ENCODE data around the gene HLA-A.
"Not testable (repeated sequence)": the region's sequence is repeated elsewhere in the genome, so short reads cannot be mapped to it uniquely, and the experiment has no call there.

The HLA-A gene

DNA sequence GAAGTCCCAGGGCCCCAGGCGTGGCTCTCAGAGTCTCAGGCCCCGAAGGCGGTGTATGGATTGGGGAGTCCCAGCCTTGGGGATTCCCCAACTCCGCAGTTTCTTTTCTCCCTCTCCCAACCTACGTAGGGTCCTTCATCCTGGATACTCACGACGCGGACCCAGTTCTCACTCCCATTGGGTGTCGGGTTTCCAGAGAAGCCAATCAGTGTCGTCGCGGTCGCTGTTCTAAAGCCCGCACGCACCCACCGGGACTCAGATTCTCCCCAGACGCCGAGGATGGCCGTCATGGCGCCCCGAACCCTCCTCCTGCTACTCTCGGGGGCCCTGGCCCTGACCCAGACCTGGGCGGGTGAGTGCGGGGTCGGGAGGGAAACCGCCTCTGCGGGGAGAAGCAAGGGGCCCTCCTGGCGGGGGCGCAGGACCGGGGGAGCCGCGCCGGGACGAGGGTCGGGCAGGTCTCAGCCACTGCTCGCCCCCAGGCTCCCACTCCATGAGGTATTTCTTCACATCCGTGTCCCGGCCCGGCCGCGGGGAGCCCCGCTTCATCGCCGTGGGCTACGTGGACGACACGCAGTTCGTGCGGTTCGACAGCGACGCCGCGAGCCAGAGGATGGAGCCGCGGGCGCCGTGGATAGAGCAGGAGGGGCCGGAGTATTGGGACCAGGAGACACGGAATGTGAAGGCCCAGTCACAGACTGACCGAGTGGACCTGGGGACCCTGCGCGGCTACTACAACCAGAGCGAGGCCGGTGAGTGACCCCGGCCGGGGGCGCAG is at the start of gene HLA-A:
Gene HLA-A, plus strand, starts transcription at position 258 of the 778 bp plus-strand sequence. Its CDS starts 22 bp downstream, at position 280.
- peak; percentile 94 for DNase-seq (ENCODE audit: low spot score)

DNA sequence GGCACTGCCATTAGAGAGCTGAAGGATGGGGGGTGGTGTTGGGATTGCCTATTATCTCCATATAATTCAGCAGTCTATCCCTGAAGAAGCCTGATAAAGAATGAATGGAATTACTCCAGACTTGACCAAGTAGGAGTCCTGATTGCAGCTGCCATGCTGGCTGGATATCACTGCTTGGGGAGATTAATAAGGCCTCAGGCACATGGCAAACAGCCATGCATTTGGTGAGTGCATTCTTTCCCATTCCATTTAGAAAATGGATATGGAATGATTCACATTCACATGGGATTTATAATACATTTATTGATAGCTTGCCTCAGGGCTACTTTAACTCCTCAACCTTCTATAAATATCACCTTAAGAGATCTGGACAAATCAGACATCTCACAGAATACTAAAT is 49.6 kb upstream of the HLA-A start:
- no peak for DNase-seq (ENCODE audit: low spot score)

DNA sequence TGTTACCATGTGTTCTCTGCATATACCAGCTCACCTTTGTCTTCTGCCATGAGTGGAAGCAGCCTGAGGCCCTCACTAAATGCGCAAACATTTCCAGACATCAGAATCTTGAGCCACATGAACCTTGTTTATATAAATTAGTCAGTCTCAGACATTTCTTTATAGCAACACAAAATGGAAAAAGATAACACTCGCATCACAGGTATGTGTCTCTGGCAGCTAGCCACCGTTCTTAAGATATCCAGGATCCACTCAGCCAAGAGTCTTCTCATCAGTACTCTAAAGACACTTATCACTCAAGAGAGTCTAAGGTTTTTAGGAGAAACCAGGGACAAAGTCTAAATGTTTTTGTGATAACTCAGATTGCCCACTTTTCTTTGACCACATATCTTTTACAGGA is 43.1 kb upstream of the HLA-A start:
- no peak for DNase-seq (ENCODE audit: low spot score)

DNA sequence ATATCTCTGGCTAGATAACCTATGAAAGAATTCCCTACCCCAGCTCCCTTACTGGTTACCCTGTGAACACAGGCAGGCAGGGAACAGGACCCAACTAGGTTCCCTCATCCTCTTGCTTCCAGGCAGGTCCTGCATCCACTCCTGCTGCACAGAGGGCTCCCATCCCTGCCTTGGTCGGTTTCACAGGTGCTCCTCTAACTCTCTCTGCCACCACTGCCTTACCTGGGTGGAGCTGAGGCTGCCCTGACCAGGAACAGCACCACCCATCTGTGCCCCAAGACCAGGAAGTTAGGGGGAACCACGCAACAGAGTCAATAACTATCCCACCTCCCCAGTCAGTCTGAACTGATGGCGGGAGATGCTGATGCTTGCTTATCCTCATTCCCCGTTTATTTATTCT is 37.0 kb upstream of the HLA-A start:
- DNase-seq (ENCODE audit: low spot score), result no peak

DNA sequence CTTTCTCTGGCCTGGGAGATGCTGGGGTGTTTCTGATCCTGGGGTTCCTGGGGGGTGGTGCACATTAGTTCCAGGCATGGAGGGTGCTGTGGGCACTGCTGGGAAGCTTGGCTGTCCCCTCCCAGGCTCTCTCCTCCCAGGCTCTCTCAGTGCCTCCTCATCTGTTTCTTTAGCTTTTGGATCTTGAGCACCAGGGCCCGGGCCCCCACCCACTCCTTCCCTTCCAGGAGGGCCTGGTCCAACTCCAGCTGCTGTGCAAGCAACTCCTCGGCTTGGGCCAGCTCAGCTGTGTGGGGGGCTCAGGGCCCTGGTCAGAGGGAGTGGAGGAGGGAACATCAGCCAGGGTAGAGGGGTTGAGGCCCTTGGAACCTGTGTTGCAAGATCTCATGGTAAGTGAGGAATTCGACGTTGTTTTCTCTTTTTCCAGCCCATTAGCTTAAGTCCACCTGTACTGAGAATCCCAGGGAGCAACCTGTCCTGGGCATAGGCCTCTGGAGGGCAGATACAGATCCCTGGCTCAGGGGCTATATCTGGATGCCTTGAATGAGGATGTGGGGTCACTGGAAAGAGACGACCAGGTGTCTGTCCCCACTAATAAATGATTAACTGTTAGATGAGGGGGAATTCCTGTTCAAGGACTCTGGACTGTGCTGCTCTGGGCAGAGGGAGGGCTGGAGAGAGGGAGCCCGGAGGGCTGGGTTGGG is 34.5 kb upstream of the HLA-A start:
- DNase-seq (ENCODE audit: low spot score), result no peak

DNA sequence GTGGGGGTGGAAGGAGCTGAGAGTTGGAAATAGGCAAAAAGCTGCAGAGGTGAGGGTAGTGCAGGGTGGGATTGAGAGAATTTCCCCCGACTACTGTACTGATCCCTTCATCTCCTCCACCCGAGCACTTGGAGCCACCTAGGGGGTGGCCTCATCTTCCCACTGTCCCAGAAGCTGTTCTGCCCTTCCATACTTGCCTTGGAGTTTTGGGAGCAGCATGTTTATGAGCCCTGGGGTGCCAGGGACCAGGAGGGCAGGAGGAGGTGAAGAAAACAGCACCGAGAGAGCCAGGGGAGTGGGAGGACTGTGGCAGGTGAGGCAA is 34.0 kb upstream of the HLA-A start:
- no peak for DNase-seq (ENCODE audit: low spot score)

DNA sequence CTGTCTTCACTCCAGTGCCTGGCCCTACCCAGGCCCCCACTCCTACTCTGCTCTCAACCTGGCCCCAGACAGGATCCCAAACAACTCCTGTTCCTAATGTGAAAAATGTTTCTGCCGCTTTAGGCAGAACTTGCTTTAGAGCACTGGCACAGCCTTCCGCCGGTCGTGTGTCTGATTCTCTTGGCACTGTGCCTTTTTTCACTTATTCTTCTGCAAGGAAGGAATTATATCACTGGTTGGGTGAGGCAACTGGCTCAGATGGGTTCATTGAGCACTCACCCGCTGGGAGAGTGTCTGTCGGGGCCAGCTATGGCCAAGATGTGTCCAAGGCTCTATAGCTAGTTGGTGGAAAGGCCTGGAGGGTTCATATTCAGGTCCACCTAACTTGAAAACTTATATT is 33.6 kb upstream of the HLA-A start:
- no peak for DNase-seq (ENCODE audit: low spot score)

DNA sequence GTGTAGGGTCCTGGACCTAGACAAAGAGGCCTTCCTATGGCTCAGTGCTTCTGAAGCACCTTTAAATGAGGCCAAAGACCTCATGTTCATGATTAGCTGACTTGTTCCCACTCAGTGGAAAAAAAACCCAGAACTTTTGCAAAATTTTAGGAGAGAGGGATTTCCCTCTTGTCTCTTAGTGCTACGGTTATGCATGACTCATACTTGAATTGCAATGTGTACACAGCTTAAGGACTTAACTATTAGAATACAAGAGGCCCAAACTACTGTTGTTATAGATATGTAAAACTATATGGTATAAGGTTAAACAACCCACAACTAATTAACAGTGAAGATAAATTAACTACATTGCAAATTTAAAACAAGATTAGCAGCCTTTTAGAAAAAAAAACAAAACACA is 32.3 kb upstream of the HLA-A start:
- no peak for DNase-seq (ENCODE audit: low spot score)

DNA sequence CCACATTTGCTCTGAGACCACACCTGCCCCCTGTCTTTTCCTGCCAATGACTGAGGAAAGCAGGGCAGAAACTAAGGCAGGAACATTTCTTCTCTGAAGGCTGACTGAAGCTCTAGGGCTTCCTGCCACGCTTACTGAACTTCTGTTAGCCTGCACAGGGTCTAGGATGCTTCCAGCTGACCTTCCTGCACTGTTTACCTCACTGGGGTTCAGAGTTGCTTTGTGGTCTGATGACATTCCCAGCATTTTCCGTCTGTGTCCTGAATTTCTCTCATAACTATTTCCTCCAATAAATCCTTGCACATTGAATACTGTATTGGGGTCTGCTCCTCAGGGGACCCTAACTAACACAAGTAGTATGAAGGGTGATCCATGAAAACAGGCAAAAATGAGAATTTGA is 29.5 kb upstream of the HLA-A start:
- no peak for DNase-seq (ENCODE audit: low spot score)

DNA sequence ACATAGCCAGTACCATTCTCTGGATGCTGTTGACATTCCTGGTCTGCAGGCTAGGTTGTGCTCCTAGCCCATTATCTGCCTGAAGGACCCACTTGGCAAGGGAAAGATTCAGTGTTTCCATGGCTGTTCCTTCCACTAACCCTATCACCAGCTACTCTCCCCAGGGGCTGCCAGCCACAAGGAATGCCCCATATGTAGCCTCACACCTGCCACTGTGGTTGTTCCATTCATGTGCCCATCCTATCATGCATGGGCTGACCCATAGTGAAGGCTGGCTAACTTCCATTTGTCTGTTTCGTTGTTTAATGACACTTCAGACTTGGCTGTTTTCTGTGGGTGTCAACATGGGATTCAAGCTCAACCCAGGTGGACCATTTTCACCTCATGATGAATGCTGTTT is 25.6 kb upstream of the HLA-A start:
- DNase-seq (ENCODE audit: low spot score), result no peak

DNA sequence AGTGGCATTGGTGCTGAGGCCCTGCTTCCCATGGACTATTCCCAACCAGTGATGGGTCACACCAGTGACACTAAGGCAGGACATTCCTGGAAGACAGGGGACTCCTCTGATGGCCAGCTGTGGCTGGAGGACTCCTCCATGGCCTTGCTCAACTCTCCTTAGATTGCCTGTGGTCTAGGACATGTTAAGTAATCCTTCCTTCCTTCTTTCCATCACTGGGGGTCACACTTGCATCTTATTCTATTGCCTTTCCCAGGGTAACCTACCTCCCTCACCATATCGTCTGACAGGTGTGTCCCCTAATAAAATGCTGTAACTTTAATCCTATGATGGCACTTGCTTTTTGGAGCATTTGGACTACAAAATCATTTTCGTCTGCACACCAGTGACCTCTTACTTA is 24.5 kb upstream of the HLA-A start:
- no peak for DNase-seq (ENCODE audit: low spot score)

DNA sequence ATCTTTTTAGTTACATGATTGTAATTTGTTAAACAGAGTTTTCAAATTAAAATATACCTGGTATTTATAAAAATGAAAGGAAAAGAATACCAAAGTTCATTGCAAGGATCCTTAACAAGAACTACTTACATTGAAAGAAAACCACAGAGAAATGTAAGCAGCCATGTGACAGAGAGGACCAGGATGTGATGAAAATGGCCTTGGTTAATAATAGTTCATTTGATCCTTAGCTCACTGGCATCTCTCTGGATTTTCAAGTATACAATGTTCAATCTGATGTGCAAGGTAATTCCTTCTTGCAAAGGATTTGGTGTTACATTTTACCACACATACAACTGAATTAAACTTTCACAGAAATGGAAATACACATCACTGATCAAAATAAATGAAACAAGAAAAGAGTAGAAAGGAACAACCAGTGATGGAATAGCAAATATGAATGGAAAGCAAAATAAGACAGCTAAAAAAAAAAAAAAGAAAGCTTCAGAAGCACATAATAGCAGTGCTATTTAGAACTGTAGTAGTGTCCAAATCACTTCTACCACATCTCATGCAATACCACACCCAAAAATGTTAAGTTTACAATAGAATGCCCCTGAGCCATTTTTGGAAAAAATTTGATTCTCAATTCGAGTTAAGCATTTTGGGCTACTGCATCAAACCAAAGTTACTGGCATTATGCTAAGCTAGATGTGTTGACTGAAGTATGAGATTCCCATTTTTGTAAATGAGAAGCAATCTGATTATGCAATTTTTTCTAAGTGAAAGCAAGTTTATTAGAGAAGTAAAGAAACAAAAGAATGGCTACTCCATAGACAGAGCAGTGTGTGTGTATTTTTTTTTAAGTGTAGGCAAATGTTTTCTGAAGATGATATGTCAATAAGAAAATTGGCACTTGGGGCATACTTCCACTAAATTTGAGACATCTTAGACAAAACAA is 22.6 kb upstream of the HLA-A start:
- DNase-seq (ENCODE audit: low spot score), result no peak

DNA sequence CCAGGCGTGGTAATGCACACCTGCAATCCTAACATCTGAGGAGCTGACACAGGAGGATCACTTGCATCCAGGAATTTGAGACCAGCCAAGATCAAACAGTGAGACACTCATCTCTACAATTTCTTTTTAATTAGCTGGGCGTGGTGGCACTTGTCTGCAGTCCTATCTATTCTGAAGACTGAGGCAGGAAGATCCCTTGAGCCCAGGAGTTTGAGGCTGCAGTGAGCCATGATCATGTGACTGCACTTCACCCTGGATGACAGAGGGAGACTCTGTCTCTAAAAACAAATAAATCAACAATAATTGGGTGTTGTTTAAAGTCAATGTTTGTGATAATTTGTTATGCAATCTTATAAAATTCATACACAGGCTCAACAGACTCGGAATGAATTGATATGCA is 18.0 kb upstream of the HLA-A start:
- DNase-seq (ENCODE audit: low spot score), result no peak

DNA sequence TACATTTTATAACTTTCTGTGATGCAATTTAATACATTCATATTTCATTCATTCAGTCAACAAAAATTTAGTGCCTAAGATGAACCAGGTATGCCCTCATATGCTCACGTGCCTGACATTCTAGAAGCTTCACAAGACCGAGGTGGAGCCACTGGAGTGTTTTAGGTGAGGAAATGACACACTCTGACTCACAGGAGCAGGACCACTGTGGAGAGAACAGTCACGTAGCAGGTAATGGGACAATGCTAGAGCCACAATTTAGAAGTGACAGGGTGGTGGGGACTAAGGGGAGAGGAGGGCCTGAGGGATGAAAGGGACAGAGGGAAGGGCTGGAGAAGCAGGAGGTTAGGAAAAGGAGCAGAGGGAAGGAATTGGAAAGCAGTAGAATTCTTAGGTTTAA is 17.6 kb upstream of the HLA-A start:
- DNase-seq (ENCODE audit: low spot score), result no peak

DNA sequence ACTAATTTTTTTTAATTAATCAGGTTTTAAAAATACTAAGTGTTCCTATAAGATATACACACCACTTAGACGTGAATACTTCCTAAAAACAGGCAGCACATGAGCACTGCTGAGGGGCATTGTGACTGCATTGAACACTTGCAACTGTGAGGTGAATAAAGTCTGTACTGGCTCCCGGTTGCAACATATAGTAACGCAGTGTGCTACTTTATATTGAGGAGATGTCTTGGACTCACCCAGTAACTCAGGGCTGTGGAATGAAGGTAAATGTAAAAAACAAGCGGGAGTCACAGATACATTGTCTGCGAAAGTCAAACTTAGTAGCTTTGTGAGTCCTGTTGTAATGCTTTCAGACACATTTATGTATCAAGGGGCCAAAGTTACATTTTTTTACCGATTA is 17.0 kb upstream of the HLA-A start:
- no peak for DNase-seq (ENCODE audit: low spot score)

DNA sequence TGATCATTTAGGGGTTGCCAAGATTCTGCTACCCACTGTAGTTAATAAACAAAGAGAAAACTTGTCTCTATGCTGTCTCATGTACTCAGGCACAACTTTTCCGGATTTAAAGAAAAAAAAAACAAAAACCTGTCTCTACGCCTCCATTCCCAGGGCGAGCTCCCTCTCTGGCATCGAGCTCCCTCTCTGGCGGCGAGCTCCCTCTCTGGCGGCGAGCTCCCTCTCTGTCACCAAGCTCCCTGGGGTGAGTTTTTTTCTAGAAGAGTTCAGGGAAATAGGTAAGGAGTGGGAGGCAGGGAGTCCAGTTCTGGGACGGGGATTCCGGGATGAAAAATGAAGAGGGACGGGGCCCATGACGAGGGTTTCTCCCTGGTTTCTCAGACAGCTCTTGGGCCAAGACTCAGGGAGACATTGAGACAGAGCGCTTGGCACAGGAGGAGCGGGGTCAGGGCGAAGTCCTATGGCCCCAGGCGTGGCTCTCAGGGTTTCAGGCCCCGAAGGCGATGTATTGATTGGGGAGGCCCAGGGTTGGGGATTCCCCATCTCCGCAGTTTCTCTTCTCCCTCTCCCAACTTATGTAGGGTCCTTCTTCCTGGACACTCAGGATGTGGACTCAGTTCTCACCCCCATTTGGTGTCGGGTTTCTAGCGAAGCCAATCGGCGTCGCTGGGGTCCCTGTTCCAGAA is 16.5 kb upstream of the HLA-A start:
- DNase-seq (ENCODE audit: low spot score), result peak; percentile 38

DNA sequence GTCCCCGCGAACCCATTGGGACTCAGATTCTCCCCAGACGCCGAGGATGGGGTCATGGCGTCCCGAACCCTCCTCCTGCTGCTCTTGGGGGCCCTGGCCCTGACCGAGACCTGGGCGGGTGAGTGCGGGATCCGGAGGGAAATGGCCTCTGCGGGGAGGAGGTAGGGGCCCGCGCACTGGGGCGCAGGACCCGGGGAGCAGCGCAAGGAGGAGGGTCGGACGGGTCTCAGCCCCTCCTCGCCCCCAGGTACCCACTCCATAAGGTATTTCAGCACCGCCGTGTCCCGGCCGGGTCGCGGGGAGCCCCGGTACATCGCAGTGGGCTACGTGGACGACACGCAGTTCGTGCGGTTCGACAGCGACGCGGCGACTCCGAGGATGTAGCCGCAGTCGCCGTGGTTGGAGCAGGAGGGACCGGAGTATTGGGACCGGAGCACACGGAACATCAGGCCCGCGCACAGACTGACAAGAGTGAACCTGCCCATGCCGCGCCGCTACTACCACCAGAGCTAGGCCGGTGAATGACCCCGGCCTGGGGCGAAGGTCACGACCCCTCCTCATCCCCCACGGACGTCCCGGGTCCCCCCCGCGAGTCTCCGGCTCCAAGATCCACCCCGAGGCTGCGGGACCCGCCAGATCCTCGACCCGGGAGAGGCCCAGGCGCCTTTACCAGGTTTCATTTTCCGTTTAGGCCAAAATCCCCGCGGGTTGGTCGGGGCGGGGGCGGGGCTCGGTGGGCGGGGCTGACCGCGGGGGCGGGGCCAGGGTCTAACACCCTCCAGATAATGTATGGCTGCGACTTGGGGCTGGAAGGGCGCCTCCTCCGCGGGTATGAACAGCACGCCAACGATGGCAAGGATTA is 15.7 kb upstream of the HLA-A start:
- peak; percentile 78 for DNase-seq (ENCODE audit: low spot score)

DNA sequence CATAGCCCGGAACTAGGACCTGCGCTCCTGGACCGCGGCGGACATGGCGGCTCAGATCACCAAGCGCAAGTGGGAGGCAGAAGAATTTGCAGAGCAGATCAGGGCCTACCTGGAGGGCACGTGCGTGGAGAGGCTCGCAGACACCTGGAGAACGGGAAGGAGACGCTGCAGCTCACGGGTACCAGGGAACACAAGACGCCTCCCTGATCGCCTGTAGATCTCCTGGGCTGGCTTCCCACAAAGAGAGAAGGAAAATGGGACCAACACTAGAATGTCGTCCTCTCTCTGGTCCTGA is 15.1 kb upstream of the HLA-A start:
- peak; percentile 9 for DNase-seq (ENCODE audit: low spot score)

DNA sequence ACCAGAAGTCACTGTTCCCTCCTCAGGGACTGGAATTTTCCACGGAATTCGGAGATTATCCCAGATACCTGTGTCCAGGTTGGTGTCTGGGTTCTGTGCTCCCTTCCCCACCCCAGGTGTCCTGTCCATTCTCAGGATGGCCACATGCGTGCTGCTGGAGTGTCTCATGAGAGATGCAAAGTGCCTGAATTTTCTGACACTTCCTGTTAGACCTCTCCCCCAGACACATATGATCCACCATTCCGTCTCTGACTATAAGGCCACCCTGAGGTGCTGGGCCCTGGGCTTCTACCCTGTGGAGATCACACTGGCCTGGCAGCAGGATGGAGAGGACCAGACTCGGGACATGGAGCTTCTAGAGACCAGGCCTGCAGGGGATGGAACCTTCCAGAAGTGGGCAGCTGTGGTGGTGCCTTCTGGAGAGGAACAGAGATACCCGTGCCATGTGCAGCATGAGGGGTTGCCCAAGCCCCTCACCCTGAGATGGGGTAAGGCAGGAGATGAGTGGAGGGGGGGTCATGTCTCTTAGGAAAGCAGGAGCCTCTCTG is 14.4 kb upstream of the HLA-A start:
- DNase-seq (ENCODE audit: low spot score), result no peak

DNA sequence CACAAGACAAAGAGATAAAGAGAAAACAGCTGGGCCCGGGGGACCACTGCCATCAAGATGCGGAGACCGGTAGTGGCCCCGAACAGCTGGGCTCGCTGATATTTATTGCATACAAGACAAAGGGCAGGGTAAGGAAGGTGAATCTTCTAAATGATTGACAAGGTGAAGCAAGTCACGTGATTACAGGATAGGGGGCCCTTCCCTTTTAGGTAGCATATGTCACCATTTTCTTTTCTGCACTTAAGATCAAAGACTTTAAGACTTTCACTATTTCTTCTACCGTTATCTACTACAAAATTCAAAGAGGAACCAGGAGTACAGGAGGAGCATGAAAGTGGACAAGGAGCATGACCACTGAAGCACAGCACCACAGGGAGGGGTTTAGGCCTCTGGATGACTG is 12.3 kb upstream of the HLA-A start:
- DNase-seq (ENCODE audit: low spot score), result not testable (repeated sequence)

DNA sequence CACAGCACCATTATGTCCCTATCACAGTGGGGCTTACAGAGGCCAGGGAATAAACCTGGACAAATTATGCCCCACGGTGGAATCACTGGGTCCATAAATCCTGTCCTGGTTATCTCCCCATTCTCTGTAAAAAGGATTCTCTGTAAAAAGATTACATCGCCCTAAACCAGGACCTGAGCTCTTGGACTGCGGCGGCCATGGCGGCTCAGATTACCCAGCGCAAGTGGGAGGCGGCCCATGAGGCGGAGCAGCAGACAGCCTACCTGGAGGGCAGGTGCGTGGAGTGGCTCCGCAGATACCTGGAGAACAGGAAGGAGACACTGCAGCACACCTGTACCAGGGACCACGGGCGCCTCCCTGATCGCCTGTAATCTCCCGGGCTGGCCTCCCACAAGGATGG is 8.4 kb upstream of the HLA-A start:
- DNase-seq (ENCODE audit: low spot score), result no peak

Measured in AG08396 (cell line).